Body of pancreas (tissue), 4 donors: Measurements from ENCODE around the gene GAPVD1. TPM values are rescaled to one million over a fixed set of nuclear protein-coding genes. Genes with fewer than 3 reads are reported as not detected.

ENCODE experiments used
- ATAC-seq: fragments of 150-250 bp; one replicate; pipeline ENCODE4 v1.9.1; 2016
- DNase-seq, 4 donors: peaks; one replicate each; pipeline ENCODE4 v3.0.0-alpha.2; 2019
- H3K27ac ChIP-seq, 4 donors: fragments of 200-600 bp; sonication (generic); 1 replicate in 3 of 4; 2 replicates in 1 of 4; pipeline versions ENCODE4 v1.5.1 to v1.6.1; 2016 to 2019; ENCODE audit warnings: mild to moderate bottlenecking in 1 of 4, mixed read lengths in 1 of 4, moderate library complexity in 1 of 4
- H3K27me3 ChIP-seq, 2 donors: fragments of 200-600 bp; sonication (generic); one replicate each; pipeline ENCODE4 v1.6.0; 2016; ENCODE audit warnings: mild to moderate bottlenecking in 1 of 2
- H3K36me3 ChIP-seq, 2 donors: fragments of 200-600 bp; sonication (generic); replicated peaks in 1 of 2; 2 replicates each; pipeline ENCODE4 v1.5.1; 2016; ENCODE audit warnings: low read depth in 2 of 2; ENCODE audit not compliant: insufficient read depth in 1 of 2
- H3K4me1 ChIP-seq: fragments of 200-600 bp; sonication (generic); one replicate; pipeline ENCODE4 v1.6.0; 2016
- H3K4me3 ChIP-seq, 2 donors: fragments of 200-600 bp; sonication (generic); 1 replicate in 1 of 2; 2 replicates in 1 of 2; pipeline ENCODE4 v1.5.1; 2016 to 2019
- H3K9me3 ChIP-seq, 3 donors: fragments of 200-600 bp; sonication (generic); 1 replicate in 2 of 3; 2 replicates in 1 of 3; pipeline ENCODE4 v1.5.1; 2016
- POLR2A ChIP-seq, 3 donors: fragments of 450-650 bp; IDR thresholded peaks; one replicate each; pipeline ENCODE4 v1.6.1; 2016; ENCODE audit warnings: antibody characterized with exemption in 3 of 3, mild to moderate bottlenecking in 2 of 3
- WGBS, 2 donors: methylation state at CpG; one replicate each; pipeline ENCODE4 v1.1.5; 2017; 5-methylcytosine and 5-hydroxymethylcytosine counted together
- intact Hi-C: fragments of 100-400 bp; cut with DNase I; formaldehyde crosslinking; loops from one replicate; pipeline ENCODE4 v1.15.1; 2023
- total RNA-seq, 2 donors: library from RNA; depleted of rRNA; stranded (reverse); fragments of >200 nt; gene quantifications; one replicate each; pipeline ENCODE4 v1.1.0, GENCODE V29; 2016
- TF ChIP-seq, protein P1 (sequence below), 7 experiments: fragments of 450-650 bp in 4 of 7; fragments of 200-600 bp in 3 of 7; sonication (generic) in 3 of 7; IDR thresholded peaks; one replicate each; pipeline ENCODE4 v1.5.1; 2016 to 2019; ENCODE audit warnings: antibody characterized with exemption in 7 of 7

Gene GAPVD1
- total RNA-seq, 2 donors from 2014 or later = 25.7 to 48.8 TPM

DNA sequence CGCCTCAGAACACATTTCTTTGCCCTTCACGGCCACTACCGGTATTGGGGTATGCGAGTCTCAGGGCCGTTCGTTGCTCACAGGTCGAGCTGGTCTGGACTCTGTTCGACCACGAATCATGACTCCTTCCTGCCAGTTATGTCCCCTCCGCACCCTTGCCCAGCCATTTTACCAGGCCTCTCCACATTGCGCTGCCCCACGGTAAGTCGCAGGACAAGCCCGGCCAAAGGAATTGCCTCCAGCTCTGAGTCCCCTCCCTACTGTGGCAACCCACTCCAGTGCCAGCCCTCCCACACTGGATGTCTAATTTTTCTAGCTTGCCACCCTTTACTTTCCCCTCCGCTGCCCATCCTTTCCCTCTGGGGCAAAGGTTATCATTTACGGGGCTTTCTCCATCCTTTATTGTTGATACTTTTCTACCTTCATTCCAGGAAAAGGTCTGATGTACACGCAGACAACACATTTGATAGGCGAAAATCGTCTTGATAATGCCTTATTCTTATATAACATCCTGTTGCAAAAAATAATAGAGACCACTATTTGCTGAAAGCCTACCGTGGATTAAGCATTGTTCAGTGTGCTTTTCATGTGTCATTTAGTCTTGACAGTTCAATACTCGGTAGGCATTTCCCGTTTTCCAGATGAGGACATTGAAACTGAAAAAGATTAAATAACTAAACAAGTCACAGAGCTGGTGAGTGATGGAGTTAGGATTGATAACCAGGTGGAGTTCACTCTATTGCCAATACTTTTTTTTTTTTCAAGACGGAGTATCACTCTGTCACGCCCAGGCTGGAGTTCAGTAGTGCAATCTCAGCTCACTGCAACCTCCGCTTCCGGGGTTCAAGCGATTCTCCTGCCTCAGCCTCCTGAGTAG lies 19.5 kb upstream of the GAPVD1 start:
- intact Hi-C loops = no loop called here
- ATAC-seq (peak; percentile 3), DNase-seq (peak; percentile 43 to 49 (median 48))
- peak overlapping the region; percentile 93 to 97 (median 94) for H3K27ac ChIP-seq
- WGBS, 2 donors = 15 to 19% methylated on average over 26 to 27 of the region's 27 CpGs
- no peak for TF ChIP-seq POLR2A (IDR thresholded peaks at IDR 0.05)
- TF ChIP-seq, protein P1, sequence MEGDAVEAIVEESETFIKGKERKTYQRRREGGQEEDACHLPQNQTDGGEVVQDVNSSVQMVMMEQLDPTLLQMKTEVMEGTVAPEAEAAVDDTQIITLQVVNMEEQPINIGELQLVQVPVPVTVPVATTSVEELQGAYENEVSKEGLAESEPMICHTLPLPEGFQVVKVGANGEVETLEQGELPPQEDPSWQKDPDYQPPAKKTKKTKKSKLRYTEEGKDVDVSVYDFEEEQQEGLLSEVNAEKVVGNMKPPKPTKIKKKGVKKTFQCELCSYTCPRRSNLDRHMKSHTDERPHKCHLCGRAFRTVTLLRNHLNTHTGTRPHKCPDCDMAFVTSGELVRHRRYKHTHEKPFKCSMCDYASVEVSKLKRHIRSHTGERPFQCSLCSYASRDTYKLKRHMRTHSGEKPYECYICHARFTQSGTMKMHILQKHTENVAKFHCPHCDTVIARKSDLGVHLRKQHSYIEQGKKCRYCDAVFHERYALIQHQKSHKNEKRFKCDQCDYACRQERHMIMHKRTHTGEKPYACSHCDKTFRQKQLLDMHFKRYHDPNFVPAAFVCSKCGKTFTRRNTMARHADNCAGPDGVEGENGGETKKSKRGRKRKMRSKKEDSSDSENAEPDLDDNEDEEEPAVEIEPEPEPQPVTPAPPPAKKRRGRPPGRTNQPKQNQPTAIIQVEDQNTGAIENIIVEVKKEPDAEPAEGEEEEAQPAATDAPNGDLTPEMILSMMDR (IDR thresholded peaks at IDR 0.05) = no peak
- no peaks in the 10 kb centered on the region for H3K27me3 ChIP-seq
- H3K9me3 ChIP-seq = no peaks in the 10 kb centered on the region
- peak overlapping the region; percentile 21 to 22 for H3K4me3 ChIP-seq
- peaks cover 0 to 5% of the 10 kb centered on the region in 2 donors for H3K36me3 ChIP-seq
- H3K4me1 ChIP-seq = peaks cover 30% of the 10 kb centered on the region

DNA sequence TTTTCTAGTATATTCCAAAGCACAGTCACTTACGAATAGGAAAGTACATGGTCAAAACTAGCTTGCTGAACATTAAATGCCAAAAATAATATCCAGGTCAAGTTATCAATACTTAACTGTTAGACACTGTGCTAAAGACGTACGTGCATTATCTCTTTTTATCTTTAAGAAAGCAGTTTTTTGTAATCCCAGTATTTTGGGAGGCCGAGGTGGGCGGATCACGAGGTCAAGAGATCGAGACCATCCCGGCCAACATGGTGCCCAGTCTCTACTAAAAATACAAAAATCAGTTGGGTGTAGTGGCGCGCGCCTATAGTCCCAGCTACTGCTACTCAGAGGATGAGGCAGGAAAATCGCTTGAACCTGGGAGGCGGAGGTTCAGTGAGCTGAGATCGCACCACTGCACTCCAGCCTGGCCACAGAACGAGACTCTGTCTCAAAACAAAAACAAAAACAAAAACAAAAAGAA lies 17.8 kb upstream of the GAPVD1 start:
- H3K4me1 ChIP-seq = peaks cover 14% of the 10 kb centered on the region
- ATAC-seq (no peak), DNase-seq (no peak)
- no peak overlapping the region for H3K4me3 ChIP-seq
- no peaks in the 10 kb centered on the region for H3K9me3 ChIP-seq
- H3K27me3 ChIP-seq = no peaks in the 10 kb centered on the region
- no peak for TF ChIP-seq POLR2A (IDR thresholded peaks at IDR 0.05)
- TF ChIP-seq, protein P1 (IDR thresholded peaks at IDR 0.05) = no peak
- H3K27ac ChIP-seq = no peak overlapping the region
- H3K36me3 ChIP-seq = no peaks in the 10 kb centered on the region
- intact Hi-C loops = no loop called here
- 91 to 94% methylated on average over 15 of the region's 15 CpGs for WGBS, 2 donors

DNA sequence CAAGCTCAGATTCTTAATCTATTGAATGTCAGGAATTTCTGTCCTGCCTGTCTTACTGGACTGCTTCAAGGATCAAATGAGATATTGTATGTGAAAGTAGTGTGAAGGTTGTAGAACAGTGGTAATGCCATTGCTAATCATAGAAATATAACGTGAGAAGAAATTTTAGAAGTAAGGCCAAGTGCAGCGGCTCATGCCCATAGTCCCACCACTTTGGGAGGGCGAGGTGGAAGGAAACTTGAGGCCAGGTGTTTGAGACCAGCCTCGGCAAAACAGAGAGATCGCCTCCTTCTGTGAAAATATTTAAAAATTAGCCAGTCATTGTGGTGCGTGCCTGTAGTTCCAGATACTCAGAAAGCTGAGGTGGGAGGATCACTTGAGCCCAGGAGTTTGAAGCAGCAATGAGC lies 15.4 kb upstream of the GAPVD1 start:
- Histone ChIP-seq H3K9me3 (no peaks in the 10 kb centered on the region), H3K36me3 (no peaks in the 10 kb centered on the region), H3K4me3 (no peak overlapping the region), H3K27ac (peak overlapping the region in 2 of 4 donors; percentile 1 to 54), H3K4me1 (peaks cover 7% of the 10 kb centered on the region), H3K27me3 (no peaks in the 10 kb centered on the region)
- intact Hi-C loops = no loop called here
- DNase-seq (no peak), ATAC-seq (no peak)
- WGBS, 2 donors = 74 to 78% methylated on average over 6 of the region's 6 CpGs
- TF ChIP-seq, protein P1 (IDR thresholded peaks at IDR 0.05) = no peak
- no peak for TF ChIP-seq POLR2A (IDR thresholded peaks at IDR 0.05)

DNA sequence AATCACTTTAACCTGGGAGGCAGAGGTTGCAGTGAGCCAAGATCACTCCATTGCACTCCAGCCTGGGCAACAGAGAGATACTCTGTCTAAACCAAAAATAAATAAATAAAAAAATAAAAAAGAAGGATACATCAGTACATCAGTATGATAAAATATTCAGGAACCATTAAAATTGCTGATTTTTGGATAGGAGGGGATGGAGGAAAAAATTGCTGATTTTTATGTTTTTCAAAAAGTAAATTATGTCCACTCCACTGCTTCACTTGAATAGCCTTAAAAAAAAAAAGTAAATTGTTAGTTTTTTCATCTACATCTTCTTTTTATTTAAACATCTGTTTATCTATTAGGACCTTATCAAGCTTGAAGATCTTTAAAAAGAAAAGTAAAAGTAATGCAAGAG lies 7.4 kb upstream of the GAPVD1 start:
- DNase-seq = no peak
- H3K9me3 ChIP-seq = no peaks in the 10 kb centered on the region
- no peak overlapping the region for H3K4me3 ChIP-seq
- H3K36me3 ChIP-seq = no peaks in the 10 kb centered on the region
- no peaks in the 10 kb centered on the region for H3K27me3 ChIP-seq
- no peak for ATAC-seq
- intact Hi-C loops = no loop called here
- peaks cover 3% of the 10 kb centered on the region for H3K4me1 ChIP-seq
- no peak for TF ChIP-seq POLR2A (IDR thresholded peaks at IDR 0.05)
- TF ChIP-seq, protein P1 (IDR thresholded peaks at IDR 0.05) = no peak
- no peak overlapping the region for H3K27ac ChIP-seq
